Epidermal melanocyte (primary cell): Measurements from ENCODE around the gene ACER2.
A peak's percentile ranks its signal among the peaks of the same experiment; 100 is the strongest.
"Not testable (repeated sequence)": the region's sequence is repeated elsewhere in the genome, so short reads cannot be mapped to it uniquely, and the experiment has no call there.

ENCODE experiments used
- DNase-seq: peaks from one replicate; pipeline ENCODE4 v3.0.0; 2011; ENCODE audit warnings: low spot score; ENCODE audit not compliant: insufficient read length

The ACER2 gene

DNA sequence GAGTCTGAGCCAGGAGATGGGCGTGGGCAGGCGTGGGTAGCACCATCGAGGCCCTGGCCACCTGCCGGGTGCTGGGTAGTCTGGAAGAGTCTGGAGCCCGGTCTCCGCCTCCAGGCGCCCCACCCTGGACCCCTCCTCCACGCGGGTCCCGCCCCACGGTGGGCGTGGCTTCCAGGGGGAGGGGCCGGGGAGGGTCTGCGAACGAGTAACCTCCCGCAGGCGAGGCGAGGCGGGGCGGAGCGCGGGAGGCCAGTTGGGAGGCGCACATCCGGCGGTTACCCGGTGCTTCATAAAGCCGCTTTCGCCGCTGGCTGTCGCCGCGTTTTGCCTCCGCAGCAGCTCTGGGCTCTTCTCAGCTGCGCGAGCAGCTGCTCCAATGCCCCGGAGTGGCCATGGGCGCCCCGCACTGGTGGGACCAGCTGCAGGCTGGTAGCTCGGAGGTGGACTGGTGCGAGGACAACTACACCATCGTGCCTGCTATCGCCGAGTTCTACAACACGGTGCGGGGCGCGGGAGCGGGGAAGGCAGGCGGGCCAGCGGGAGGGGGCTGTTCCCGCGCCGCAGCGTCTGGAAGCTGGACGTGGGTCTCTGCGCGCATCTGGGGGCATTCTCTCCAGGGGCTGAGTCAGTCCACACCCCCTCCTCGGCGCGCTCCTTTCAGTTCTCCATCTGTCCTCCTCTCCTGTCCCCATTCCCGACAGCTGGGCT, at the start of gene ACER2:
Gene ACER2 (plus strand): TSS at position 317 of the 708 bp plus-strand sequence. CDS start 76 bp downstream, at position 393.
- peak; percentile 75 for DNase-seq

DNA sequence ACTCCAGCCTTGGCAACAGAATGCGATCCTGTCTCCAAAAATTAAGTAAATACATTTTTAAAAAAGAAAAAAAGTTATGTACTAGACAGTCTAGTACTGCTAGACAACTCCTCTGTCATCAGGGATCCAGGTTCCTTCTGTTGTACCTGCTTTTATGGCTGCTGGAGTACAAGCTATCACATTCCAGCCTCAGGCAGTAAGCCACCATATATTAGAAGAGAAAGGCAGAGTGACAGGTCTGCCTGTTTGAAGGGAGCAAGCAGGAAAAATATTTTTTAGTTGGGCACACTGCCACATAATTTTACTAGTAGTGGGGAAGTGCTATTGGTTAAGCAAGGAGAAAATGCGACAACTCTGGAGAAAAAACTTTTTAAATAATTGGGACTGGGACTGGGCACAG, 39.7 kb upstream of the ACER2 start:
- DNase-seq, result no peak

DNA sequence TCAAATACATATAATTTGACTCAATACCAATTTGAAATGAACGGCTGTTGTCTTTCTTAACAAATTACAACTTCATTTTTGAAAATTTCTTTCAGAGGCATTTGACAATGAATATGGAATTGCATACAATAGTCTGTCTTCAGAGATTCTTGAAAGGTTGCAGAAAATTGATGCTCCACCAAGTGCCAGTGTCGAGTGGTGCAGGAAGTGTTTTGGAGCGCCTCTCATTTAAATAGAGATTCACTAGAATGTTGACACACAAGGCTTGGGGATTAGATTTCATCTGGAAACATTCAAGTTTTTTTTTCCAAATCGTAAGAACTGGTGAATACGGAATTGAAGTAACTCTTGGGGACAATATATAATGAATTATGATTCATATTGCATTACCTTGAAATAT, 36.9 kb upstream of the ACER2 start:
- DNase-seq, result no peak

DNA sequence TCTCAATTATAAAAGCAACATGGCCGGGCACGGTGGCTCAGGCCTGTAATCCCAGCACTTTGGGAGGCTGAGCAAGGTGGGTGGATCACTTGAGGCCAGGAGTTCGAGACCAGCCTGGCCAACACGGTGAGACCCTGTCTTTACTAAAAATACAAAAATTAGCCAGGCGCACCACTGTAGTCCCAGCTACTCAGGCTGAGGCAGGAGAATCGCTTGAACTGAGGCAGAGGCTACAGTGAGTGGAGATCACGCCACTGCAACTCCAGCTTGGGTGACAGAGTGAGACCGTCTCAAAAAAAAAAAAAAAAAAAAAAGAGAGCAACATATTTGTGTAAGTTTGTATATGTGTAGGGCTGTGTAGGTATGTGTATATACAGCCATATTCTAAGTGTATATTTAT, 36.2 kb upstream of the ACER2 start:
- DNase-seq, result no peak

DNA sequence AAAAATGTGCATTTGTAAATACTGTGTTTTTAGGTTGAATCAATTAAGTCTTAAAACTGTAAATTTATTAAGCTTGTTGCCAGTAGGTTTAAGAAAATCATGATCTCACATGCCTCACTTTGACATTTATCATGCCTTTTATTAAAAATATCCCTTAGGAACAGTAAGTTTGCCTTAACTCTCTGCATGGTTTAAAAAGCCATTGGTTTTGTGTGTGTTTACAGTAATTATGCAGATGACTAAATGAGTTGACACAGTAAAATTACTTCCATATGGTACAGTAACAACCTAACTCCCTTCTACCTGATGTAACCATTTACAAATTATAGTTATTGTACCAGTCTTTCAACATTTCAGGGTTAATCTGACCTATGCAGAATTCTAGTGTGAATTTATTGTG, 35.3 kb upstream of the ACER2 start:
- DNase-seq, result no peak

DNA sequence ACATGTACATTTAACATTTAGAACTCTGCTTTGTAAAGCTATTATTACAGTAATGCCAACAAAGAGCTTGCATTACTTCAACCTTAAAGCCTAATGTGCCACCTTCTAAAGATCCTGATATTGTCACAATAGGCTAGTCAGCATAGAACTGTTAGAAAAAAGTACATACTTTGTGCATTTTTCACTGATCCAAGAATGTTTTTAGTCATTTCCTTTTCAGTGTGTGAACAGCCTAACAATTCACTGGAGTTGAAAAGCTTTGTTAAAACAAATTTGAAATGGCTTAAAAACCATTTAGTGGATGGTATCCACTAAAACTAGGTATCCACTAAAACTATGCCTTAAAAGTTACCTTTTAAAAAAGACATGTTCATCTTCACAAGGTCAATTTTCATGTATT, 33.3 kb upstream of the ACER2 start:
- DNase-seq, result no peak

DNA sequence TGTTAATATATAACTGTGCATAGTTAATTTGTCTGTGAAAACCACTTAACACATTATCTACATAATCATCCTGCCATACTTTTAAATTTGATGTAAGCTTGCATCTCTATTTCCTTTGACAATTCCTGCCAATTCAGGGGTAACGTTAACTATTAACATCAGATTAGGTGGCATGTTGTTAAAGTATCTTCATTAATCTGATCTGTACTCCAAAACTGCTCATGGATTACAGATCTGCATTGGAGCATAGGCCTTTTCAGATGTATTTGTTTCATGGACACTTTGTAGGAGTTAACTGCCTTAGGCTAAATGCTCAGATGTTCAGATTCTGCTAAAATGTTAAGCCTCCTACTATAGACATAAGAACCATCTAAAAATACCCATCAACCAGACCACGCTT, 31.9 kb upstream of the ACER2 start:
- no peak for DNase-seq

DNA sequence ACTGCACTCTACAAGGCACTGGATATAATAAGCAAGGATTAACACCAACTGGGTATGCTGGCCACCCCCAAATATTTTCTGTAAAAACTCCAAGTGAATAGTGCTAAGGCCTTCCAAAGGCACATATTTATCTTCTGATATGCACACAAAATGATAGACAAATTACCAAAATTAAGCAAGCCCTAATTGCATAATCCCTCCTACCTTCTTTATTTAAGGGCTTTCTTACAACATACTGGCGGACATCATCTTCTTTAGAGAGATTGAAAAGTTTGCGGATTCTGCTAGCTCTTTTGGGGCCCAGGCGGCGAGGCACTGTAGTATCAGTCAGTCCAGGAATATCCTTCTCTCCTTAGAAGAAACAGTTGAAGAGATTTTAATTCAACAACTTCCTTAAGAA, 30.6 kb upstream of the ACER2 start:
- DNase-seq, result no peak

DNA sequence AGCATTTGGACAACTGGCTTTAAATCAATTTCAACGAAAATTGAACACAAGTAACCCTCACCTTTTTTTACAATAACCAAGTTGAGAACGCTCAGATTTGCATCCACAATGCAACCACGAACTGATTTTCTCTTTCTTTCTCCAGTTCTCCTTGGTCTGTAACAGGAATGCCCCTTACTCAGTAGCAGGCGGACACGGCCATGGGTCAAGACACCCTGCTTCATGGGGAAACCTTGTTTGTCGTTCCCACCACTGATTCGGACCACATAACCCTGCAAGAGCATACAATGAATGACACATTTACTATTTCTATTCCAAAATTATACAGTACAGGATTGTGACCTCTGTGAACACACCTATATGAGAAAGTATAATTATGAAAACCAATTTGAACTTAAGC, 30.2 kb upstream of the ACER2 start:
- DNase-seq, result no peak

DNA sequence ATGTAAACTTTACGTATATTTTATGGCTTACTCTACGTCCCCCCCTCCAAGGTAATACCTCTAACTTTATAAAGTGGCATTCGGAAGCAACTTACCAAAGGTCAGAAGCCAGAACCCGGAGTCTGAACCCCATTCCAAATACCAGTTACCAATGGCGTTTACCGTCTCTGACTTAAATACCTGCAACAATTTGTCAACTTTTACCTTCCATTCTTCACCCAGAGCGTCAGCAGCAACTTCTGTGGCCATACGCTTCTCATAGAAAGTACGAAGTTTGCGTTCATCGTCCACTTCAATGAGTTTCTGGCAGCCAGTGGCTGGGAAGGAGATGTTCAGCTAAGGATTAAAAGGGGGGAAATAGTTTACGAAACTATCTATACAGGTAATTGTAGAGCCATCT, 29.5 kb upstream of the ACER2 start:
- no peak for DNase-seq

DNA sequence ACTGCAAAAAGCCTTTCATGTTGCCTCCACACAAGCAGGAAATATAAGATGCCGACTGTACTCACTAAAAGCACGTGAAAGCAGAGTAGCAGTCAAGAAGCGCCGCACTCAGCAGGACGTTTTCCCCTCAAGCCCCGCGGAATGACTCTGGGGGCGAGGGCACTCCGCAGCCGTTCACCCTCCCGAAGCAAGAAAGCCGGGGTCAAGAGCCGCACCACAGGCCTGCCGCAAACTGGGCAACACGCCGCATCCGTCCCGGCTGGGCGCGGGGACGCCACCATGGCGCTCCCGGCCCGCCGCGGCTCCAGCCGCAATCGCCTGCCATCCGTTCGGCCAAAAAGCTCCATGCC, 29.1 kb upstream of the ACER2 start:
- DNase-seq, result no peak

DNA sequence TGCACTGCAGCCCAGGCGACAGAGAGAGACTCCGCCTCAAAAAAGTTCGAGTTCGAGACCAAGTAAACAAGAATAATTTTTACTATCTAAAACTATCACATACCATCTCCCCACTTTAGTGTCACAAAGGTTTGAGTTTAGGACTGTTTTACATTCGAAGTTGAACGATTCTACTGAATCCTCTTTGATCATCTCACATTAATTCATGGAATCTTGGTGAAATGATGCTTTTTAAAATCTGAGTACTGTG, 28.1 kb upstream of the ACER2 start:
- DNase-seq, result no peak

DNA sequence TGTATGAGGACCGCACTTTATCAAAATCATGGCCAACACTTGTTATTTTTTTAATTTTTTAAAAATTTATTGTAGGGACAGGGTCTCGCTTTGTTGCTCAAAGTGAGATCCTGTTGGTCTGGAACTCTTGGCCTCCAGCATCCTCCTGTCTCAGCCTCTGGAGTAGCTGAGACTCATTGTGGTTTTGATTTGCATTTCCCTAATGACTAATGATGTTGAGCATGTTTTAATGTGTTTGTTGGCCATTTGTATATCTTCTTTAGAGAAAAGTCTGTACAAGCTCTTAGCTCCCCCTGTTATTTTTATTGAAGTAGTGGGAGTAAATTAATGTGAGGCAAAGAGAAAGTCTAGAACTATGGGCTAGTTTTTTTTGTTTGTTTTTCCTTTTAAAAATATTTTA, 27.2 kb upstream of the ACER2 start:
- DNase-seq, result no peak

DNA sequence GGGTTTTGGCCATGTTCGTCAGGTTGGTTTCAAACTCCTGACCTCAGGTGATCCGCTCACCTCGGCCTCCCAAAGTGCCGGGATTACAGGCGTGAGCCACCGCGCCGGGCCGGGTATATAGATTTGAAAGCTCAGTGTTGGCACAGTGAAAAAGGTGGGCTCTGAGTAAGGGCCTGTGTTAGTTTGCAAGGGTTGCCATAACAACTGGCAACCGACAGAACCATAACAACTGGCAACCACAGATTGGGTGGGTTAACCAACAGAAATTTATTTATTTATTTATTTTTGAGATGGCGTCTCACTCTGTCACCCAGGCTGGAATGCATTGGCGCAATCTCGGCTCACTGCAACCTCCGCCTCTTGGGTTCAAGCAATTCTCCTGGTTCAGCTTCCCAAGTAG, 23.6 kb upstream of the ACER2 start:
- not testable (repeated sequence) for DNase-seq

DNA sequence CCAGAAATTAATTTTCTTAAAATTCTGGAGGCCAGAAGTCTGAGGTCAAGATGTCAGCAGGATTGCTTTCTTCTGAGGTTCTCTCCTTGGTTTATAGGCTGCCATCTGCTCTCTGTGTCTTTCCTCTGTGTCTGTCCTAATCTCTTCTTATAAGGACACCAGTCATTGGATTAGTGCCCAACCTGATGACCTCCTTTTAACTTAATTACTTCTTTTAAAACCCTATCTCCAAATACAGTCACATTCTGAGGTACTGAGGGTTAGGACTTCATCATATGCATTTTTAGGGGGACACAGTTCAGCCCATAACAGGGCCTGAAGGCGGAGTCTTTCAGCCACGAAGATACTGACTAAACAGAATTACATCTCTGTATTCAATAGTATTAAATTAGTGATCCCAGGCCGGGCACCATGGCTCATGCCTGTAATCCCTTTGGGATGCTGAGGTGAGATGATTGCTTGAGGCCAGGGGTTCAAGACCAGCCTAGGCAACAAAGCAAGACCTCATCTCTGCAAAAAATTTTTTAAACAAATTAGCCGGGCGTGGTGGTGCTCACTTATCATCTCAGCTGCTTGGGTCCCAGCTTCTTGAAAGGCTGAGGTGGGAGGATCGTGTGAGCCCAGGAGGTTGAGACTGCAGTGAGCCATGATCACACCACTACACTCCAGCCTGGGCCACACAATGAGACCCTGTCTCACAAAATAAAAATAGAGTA, 22.9 kb upstream of the ACER2 start:
- no peak for DNase-seq

DNA sequence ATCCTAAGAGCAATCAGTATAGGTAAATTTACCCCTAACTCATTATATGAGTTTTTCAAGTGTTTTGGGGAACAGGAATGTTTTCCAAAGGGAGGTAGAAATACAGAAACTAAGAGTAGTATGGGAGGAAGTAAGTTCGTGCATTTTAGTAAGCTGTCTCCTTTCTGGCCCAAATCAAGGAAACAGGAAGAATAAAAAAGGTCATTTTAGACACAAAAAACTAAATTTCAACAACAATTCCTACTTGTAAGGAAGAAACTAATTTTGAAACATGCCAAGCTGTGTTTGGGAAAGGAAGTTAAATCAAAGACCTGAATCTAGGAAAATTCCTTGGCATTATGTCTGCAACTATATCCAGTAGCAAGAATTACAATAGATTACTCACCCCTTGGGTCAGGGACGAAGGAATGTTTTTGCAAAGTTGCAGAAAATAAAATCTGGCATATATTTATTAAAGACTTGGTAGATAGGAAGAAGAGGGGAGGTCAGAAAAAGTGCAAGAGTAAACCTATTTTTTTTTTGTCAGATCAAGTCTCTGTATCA, 22.2 kb upstream of the ACER2 start:
- no peak for DNase-seq

DNA sequence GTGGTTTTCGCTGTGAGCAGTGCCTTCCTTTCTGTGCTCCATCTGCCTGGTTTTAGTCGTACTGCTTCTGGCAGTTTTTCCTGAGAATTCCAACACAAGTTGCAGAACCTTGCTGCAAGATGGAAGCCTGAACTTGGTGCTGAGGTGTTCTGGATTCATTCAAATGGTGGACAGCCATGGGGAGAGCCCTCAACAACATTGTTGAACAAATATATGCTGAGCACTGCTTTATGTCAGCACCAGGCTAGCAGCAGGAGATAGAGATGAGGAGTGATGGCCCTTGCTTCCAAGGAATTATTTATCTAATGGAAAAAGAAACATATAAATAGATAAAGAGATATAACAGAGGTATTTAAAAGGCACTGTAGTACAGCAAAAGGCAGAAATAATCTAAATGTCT, 21.5 kb upstream of the ACER2 start:
- no peak for DNase-seq

DNA sequence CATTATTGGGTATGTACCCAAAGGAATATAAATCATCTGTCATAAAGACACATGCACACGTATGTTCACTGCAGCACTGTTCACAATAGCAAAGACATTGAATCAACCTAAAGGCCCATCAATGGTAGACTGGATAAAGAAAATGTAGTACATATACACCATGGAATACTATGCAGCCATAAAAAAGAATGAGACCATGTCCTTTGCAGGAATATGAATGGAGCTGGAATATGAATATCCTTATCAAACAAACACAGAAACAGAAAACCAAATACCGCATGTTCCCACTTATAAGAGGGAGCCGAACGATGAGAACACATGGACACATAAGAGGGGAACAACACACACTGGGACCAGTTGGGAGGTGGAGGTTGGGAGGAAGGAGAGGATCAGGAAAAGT, 19.3 kb upstream of the ACER2 start:
- DNase-seq, result not testable (repeated sequence)

DNA sequence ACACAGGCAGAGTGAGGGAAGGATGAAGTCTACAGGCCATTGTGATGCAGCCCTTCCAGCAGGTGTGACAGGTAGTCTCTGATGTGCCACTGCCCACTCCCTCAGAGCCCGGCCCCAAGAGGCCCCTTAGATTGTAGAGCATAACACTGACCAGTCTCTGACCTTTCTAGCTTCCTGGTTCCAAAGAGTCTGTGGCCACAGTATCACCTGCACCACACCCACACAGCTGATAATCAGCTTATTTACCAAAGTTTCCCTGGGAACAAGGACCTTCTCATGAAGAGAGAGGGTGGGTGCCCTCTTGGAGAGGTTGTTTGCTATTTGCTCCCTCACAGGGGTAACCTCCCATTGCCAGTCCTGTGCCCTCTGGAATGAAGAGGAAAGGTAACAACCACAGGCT, 11.0 kb upstream of the ACER2 start:
- no peak for DNase-seq

DNA sequence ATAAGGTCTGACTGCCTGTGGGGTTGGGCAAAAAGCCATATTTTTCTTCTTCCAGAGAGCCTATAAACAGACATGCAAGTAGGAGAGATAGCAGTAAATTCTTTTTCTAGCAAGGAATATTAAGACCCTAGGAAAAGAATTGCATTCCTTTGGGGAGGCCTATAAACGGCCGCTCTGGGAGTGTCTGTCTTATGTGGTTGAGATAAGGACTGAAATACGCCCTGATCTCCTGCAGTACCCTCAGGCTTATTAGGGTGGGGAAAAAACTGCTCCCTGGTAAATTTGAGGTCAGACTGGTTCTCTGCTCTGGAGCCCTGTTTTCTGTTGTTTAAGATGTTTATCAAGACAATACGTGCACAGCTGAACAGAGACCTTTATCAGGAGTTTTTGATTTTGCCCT, 5.6 kb upstream of the ACER2 start:
- DNase-seq, result not testable (repeated sequence)

DNA sequence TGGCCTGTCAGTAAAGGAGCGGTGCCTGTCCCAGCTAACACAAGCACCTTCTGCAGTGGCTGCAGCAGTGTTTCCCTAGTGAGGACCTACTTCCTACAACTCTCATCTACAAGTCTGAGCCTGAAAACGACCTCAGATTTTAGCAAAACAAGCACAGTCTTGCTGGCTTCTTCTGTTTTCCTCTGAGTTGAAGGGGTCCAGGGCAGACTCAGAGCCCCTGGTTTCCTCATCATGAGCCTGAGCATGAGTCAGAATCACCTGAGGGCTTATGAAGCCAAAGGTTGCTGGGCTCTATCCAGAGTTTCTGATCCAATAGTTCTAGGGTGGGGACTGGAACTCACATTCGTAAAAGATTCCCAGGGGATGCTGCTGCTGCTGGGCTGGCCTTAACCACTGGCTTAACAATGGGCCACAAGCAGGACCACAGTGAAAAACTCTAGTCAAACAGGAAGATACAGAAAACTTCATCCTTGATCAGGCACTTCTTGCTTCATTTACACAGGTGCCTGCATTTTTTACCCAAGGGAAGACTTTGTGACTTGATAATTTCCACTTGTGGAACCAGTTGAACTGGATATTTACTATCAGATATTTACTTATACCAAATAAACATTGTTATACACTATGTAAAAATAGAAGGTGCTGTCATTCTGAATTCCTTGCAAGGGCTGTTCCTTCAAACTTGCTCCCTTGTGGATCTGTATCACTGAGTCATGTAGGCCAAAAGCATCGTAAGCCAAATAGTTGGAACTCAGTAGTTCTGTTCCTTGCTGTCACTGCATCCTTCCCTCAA, 4.3 kb upstream of the ACER2 start:
- DNase-seq, result no peak

DNA sequence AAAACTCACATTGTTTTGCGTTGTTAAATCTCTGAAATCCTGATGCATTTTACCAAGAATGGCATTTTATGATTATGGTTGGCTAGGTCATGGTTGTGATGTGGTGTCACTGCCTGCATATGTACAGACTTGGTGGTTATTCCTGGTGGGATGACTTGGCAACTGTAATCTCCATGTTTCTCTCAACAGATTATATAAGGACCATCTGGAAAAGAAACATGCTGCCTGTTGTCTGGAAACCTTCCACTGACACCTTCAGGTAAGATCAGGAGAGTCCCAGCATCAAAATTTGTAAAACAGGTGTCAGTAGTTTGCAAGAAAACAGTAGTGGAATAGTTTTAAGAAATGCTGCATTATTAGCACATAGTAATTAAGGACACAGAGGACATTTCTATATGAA, 3.0 kb upstream of the ACER2 start:
- no peak for DNase-seq

DNA sequence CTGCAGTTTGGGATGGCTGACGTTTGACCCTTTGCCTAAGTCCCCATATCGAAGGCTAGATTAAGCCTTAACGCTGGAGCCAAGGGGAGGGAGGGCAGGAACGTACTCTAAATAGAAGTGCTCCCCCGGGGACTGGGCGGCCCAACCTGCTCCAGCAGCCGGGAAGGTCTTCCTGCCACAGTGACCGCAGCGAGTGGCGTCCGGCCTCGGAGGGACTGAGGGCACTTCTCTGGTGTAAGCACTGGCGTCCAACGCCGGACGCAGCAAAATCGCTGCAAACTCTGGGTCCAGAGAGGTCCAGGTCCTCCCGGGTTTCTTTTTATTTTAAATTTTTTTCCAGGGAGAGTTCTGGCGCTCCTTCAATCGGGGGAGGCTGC, 505 bp upstream of the ACER2 start:
- DNase-seq, result no peak
